Activated CD8-positive, alpha-beta T cell treated with anti-CD3 and anti-CD28 coated beads for 36 hours (primary cell): ENCODE results near the gene DEGS2. TPM values are rescaled to one million over a fixed set of nuclear protein-coding genes. Genes with fewer than 3 reads are reported as not detected.

ENCODE experiments used
- ATAC-seq: fragments of 200-7000 bp; cut with Tn5 transposase; one replicate; pipeline ENCODE4 v1.10.0; 2021; ENCODE audit warnings: mild to moderate bottlenecking, moderate library complexity
- CTCF ChIA-PET: fragments of 350-600 bp; sonication (Branson Sonifier 250); formaldehyde crosslinking; loops from one replicate; lab custom pipeline; 2021; ENCODE audit warnings: antibody characterized with exemption; lab: Charles Lee
- POLR2A ChIA-PET: fragments of 350-600 bp; sonication (Branson Sonifier 250); formaldehyde crosslinking; loops from one replicate; lab custom pipeline; 2021; ENCODE audit warnings: antibody characterized with exemption; lab: Charles Lee
- DNase-seq: peaks from one replicate; pipeline ENCODE4 v3.0.0-alpha.2; 2020
- H3K27ac Mint-ChIP-seq: one replicate; pipeline ENCODE4 v1.8.0; 2021; ENCODE audit warnings: mild to moderate bottlenecking, mixed read lengths
- H3K27me3 Mint-ChIP-seq: one replicate; pipeline ENCODE4 v1.8.0; 2021; ENCODE audit warnings: mixed read lengths
- H3K36me3 Mint-ChIP-seq: one replicate; pipeline ENCODE4 v1.8.0; 2021; ENCODE audit warnings: low read depth, mixed read lengths
- H3K4me1 Mint-ChIP-seq: one replicate; pipeline ENCODE4 v1.8.0; 2021; ENCODE audit warnings: low read depth, mixed read lengths
- H3K4me3 Mint-ChIP-seq: one replicate; pipeline ENCODE4 v1.8.0; 2021; ENCODE audit warnings: mild to moderate bottlenecking, moderate library complexity, mixed read lengths
- H3K9me3 Mint-ChIP-seq: one replicate; pipeline ENCODE4 v1.8.0; 2021; ENCODE audit warnings: mixed read lengths
- intact Hi-C: fragments of 100-400 bp; cut with micrococcal nuclease; formaldehyde crosslinking; loops from one replicate; pipeline ENCODE4 v1.10.0; 2022
- total RNA-seq, 2 experiments: library from RNA; stranded (reverse); gene quantifications; one replicate each; pipeline ENCODE4 v1.2.3, GENCODE V29; 2021
- TF ChIP-seq, protein P1 (sequence below): fragments of 200-600 bp; IDR thresholded peaks from one replicate; pipeline ENCODE4 v1.8.0; 2022; ENCODE audit warnings: antibody characterized with exemption, mild to moderate bottlenecking

DEGS2 gene
- total RNA-seq, 2 experiments from 2014 or later: 2.6 to 3.1 TPM

DNA sequence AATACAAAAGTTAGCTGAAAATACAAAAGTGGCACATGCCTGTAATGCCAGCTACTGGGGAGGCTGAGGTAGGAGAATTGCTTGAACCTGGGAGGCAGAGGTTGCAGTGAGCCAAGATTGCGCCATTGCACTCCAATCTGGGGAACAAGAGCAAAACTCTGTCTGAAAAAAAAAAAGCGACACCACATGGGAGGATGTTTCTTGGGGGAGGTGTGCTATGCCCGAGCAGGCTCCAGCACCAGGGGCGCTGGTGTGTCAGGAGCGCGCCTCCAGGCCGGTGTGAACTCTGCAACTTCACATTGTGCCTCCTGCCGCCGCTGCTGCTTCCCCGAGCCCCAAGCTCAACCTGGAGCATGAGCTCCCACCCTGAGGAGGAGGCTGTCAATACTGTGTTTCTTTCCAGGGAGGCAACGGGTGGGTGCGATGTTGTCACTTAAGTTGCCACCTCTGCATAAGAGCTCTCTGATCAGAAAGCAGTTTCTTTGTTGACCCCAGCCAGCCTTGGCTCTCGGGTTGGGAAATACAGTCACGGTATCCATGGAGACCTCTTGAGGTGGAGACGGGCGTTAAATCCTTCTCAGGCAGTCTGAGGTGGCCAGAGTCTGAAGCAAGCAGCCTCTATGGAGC, 18.9 kb downstream of the DEGS2 start:
- CTCF ChIA-PET: interaction anchor here (2.9 kb wide), 1 partner anchor 15 kb away, joined by 17 read pairs; no protein-coding TSS in a partner anchor
- no peaks in the 10 kb centered on the region for H3K9me3 Mint-ChIP-seq
- peaks cover 34% of the 10 kb centered on the region for H3K36me3 Mint-ChIP-seq
- intact Hi-C loops: no loop called here
- ATAC-seq: no peak
- H3K4me1 Mint-ChIP-seq: peaks cover 4% of the 10 kb centered on the region
- H3K27ac Mint-ChIP-seq: peak overlapping the region; percentile 61
- TF ChIP-seq, protein P1, sequence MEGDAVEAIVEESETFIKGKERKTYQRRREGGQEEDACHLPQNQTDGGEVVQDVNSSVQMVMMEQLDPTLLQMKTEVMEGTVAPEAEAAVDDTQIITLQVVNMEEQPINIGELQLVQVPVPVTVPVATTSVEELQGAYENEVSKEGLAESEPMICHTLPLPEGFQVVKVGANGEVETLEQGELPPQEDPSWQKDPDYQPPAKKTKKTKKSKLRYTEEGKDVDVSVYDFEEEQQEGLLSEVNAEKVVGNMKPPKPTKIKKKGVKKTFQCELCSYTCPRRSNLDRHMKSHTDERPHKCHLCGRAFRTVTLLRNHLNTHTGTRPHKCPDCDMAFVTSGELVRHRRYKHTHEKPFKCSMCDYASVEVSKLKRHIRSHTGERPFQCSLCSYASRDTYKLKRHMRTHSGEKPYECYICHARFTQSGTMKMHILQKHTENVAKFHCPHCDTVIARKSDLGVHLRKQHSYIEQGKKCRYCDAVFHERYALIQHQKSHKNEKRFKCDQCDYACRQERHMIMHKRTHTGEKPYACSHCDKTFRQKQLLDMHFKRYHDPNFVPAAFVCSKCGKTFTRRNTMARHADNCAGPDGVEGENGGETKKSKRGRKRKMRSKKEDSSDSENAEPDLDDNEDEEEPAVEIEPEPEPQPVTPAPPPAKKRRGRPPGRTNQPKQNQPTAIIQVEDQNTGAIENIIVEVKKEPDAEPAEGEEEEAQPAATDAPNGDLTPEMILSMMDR: no peak
- no peak for DNase-seq
- no peak overlapping the region for H3K4me3 Mint-ChIP-seq
- H3K27me3 Mint-ChIP-seq: no peaks in the 10 kb centered on the region
- POLR2A ChIA-PET: no interaction called here

DNA sequence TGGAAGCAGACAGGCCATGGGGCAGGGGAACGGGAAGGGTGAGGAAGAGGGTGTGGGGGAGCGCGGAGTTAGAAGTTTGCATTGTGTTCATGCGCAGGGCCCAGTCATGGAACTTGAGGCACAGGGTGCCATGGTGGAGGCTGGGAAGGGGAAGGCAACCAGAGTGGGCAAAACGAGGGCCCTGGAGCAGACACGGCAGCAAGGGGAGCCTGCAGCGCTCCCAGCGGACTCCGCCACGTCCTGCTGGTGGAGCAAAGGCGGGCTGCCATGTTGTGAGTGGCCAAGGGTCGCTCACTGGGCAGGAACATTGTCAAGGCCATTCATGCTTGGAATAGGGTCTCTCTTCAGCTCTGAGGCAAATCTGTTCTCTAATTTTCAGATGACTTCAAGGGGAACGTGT, 20.5 kb downstream of the DEGS2 start:
- DNase-seq (no peak), ATAC-seq (no peak)
- H3K27ac Mint-ChIP-seq: peak overlapping the region; percentile 19
- intact Hi-C loops: no loop called here
- H3K4me3 Mint-ChIP-seq: no peak overlapping the region
- H3K4me1 Mint-ChIP-seq: peaks cover 4% of the 10 kb centered on the region
- no peaks in the 10 kb centered on the region for H3K9me3 Mint-ChIP-seq
- H3K36me3 Mint-ChIP-seq: peaks cover 36% of the 10 kb centered on the region
- POLR2A ChIA-PET: interaction anchor here (1.0 kb wide), 1 partner anchor 18 kb away, joined by 3 read pairs; no protein-coding TSS in a partner anchor
- TF ChIP-seq, protein P1: no peak
- CTCF ChIA-PET: interaction anchor here (1.2 kb wide), 1 partner anchor 31 kb away, joined by 3 read pairs; no protein-coding TSS in a partner anchor
- no peaks in the 10 kb centered on the region for H3K27me3 Mint-ChIP-seq

DNA sequence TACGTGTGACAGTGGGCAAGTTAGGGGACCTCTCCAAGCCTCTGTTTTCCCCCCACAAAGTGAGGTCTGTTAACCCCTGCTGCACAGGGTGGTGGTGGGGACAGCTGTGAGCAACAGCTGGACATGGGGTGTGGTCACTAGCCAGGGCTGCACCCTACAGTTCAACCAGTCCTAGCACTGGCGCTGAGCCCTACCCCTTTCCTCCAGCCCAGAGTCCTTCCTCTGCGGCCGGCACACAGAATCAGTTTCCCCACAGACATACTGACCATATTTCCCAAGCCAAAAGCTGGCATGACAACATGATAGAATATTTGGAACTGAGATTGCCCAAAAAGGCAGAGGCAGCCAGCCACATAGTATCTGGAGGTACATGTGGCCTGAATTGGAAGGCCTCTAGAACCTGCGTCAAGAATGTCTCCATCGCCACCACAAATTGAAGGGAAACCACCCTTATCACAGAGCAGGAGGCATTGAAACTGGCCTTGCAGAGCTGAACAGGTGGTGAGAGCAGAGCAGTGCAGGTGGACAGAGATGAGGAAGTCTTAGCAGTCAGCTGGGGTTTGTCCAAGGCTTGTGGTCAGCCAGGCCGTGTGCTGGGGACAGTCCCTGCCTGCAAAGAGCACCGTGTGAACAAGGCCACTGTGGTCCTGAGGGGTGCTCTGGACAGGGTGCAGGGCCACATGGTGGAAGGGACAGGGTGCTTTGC, 21.2 kb downstream of the DEGS2 start:
- Mint-ChIP-seq H3K9me3 (no peaks in the 10 kb centered on the region), H3K27me3 (no peaks in the 10 kb centered on the region), H3K4me3 (no peak overlapping the region), H3K36me3 (peaks cover 36% of the 10 kb centered on the region), H3K4me1 (peaks cover 4% of the 10 kb centered on the region), H3K27ac (peak overlapping the region; percentile 19)
- POLR2A ChIA-PET: interaction anchor here (0.6 to 1.0 kb wide), 4 partner anchors 10 to 104 kb away, joined by 3 to 4 read pairs (median 3); no protein-coding TSS in a partner anchor
- intact Hi-C loops: no loop called here
- TF ChIP-seq, protein P1: no peak
- DNase-seq: no peak
- no peak for ATAC-seq
- CTCF ChIA-PET: interaction anchor here (1.1 to 1.2 kb wide), 2 partner anchors 13 to 30 kb away, joined by 3 read pairs; no protein-coding TSS in a partner anchor

DNA sequence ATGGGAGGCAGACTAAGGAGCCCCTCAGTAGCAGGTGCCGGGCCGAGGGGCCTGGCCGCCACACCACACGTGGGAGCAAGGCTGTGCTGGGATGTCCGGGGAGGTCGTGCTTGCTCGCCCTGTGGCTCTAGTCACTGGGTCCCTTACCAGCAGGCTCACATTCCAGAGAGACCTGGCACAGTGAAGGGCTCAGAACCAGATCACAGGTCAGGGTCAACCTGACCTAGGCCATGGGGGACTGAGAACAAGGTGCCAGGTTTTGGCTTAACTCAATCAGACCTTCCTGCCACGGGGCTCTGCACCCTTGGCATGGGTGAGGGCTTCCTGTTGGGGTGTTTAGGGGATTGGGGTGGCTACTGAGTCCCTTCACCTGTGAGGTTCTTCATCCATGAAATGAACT, 22.3 kb downstream of the DEGS2 start:
- Mint-ChIP-seq H3K4me3 (no peak overlapping the region), H3K4me1 (peaks cover 4% of the 10 kb centered on the region), H3K27ac (no peak overlapping the region), H3K27me3 (no peaks in the 10 kb centered on the region), H3K36me3 (peaks cover 43% of the 10 kb centered on the region), H3K9me3 (no peaks in the 10 kb centered on the region)
- ATAC-seq (no peak), DNase-seq (no peak)
- CTCF ChIA-PET: no interaction called here
- TF ChIP-seq, protein P1: no peak
- POLR2A ChIA-PET: interaction anchor here (0.8 kb wide), 1 partner anchor 9 kb away, joined by 3 read pairs; no protein-coding TSS in a partner anchor
- intact Hi-C loops: no loop called here

DNA sequence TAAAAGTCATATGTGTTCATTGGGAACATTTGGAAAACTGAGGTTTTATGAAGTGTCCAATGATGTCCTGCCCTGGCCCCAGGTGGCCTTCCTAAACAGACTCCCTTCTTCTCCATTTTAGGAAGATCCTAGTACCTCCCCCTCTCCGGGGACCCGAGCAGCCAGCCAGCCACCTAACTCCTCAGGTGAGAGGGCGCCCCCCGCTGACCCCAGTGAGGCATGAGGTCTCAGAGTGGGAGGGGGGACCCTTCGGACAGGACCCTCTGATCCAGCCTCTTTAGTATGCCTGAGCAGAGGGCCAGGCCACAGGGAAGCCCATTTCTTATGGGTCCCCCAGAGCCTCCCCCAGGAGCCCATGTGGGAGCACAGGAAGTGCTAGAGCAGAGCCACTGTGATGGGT, 23.7 kb downstream of the DEGS2 start:
- POLR2A ChIA-PET: no interaction called here
- intact Hi-C loops: no loop called here
- no peak for DNase-seq
- CTCF ChIA-PET: no interaction called here
- no peak for ATAC-seq
- Mint-ChIP-seq H3K9me3 (no peaks in the 10 kb centered on the region), H3K4me3 (no peak overlapping the region), H3K36me3 (peaks cover 50% of the 10 kb centered on the region), H3K27me3 (no peaks in the 10 kb centered on the region), H3K27ac (peak overlapping the region; percentile 18), H3K4me1 (peaks cover 4% of the 10 kb centered on the region)
- TF ChIP-seq, protein P1: no peak
